ENCODE results near the gene ADARB2. TPM values are rescaled to one million over a fixed set of nuclear protein-coding genes. Genes with fewer than 3 reads are reported as not detected.

Gene ADARB2
- total and polyA plus RNA-seq, 2 donors: 0.66 to 2.5 TPM

GRCh38 chr10:1377231-1377630, 360.1 kb downstream of the ADARB2 start:
- no peak for DNase-seq (ENCODE audit: low read depth in 6 of 9, low spot score in 9 of 9)
- WGBS: 97% methylated on average over 6 of the region's 6 CpGs
- Histone ChIP-seq H3K9me3 (ENCODE audit: control insufficient read depth in 2 of 2, insufficient read depth in 1 of 2, low read length in 1 of 2) (no peaks in the 10 kb centered on the region), H3K36me3 (ENCODE audit: control insufficient read depth in 2 of 2, insufficient read depth in 2 of 2, low read length in 1 of 2) (no peaks in the 10 kb centered on the region), H3K4me3 (ENCODE audit: low read length in 2 of 2) (no peak overlapping the region), H3K27ac (ENCODE audit: low read depth in 1 of 2, low read length in 1 of 2) (no peak overlapping the region), H3K4me1 (ENCODE audit: control insufficient read depth in 2 of 2, insufficient read depth in 2 of 2, low read length in 2 of 2) (no peaks in the 10 kb centered on the region), H3K27me3 (ENCODE audit: control insufficient read depth in 2 of 2, insufficient read depth in 1 of 2, low read length in 1 of 2) (peaks cover 0 to 8% of the 10 kb centered on the region in 2 donors)

DNA sequence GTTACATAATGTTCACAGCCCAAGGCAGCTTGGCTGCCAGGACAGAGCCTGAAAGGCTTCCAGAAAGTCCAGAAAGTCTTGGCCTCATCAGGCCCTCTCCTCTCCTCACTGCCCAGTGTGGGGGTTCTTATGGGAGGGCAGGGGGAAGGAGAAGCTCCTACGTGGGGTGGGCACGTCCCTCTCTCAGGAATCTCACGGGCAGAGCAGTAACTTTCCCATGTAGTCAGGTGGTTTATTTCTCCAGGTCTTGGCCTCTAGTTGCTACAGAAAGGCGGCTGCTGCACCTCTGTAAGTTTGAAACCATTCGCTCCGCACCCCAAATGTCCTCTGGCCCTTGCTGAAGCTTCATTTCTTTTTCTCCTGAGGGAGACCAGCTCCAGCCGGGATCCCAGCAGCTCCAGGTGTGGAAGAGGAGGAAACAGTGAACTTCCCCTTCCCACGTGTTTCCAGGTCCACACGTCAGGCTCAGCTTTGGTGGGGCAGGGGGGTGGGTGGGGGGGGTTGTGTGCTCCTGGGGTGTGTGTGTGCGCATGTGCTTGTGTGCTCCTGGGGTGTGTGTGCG, 360.9 kb downstream of the ADARB2 start:
- H3K4me3 ChIP-seq (ENCODE audit: low read length in 2 of 2): no peak overlapping the region
- no peak overlapping the region for H3K27ac ChIP-seq (ENCODE audit: low read depth in 1 of 2, low read length in 1 of 2)
- 68% methylated on average over 11 of the region's 11 CpGs for WGBS

GRCh38 chr10:1375346-1376170, 361.8 kb downstream of the ADARB2 start:
- no peaks in the 10 kb centered on the region for H3K9me3 ChIP-seq (ENCODE audit: control insufficient read depth in 2 of 2, insufficient read depth in 1 of 2, low read length in 1 of 2)
- H3K27me3 ChIP-seq (ENCODE audit: control insufficient read depth in 2 of 2, insufficient read depth in 1 of 2, low read length in 1 of 2): peaks cover 0 to 8% of the 10 kb centered on the region in 2 donors
- 90% methylated on average over 27 of the region's 27 CpGs for WGBS
- H3K4me1 ChIP-seq (ENCODE audit: control insufficient read depth in 2 of 2, insufficient read depth in 2 of 2, low read length in 2 of 2): no peaks in the 10 kb centered on the region
- no peaks in the 10 kb centered on the region for H3K36me3 ChIP-seq (ENCODE audit: control insufficient read depth in 2 of 2, insufficient read depth in 2 of 2, low read length in 1 of 2)
- no peak overlapping the region for H3K27ac ChIP-seq (ENCODE audit: low read depth in 1 of 2, low read length in 1 of 2)
- DNase-seq (ENCODE audit: low read depth in 6 of 9, low spot score in 9 of 9): no peak
- no peak overlapping the region for H3K4me3 ChIP-seq (ENCODE audit: low read length in 2 of 2)

More for the DNA sequence above, 360.9 kb downstream of the ADARB2 start:
- Histone ChIP-seq H3K4me1 (ENCODE audit: control insufficient read depth in 2 of 2, insufficient read depth in 2 of 2, low read length in 2 of 2) (no peaks in the 10 kb centered on the region), H3K36me3 (ENCODE audit: control insufficient read depth in 2 of 2, insufficient read depth in 2 of 2, low read length in 1 of 2) (no peaks in the 10 kb centered on the region), H3K27me3 (ENCODE audit: control insufficient read depth in 2 of 2, insufficient read depth in 1 of 2, low read length in 1 of 2) (peaks cover 0 to 8% of the 10 kb centered on the region in 2 donors), H3K9me3 (ENCODE audit: control insufficient read depth in 2 of 2, insufficient read depth in 1 of 2, low read length in 1 of 2) (no peaks in the 10 kb centered on the region)
- DNase-seq (ENCODE audit: low read depth in 6 of 9, low spot score in 9 of 9): no peak

- H3K36me3 ChIP-seq (ENCODE audit: control insufficient read depth in 2 of 2, insufficient read depth in 2 of 2, low read length in 1 of 2): no peaks in the 10 kb centered on the region
- DNase-seq (ENCODE audit: low read depth in 6 of 9, low spot score in 9 of 9): no peak
- H3K9me3 ChIP-seq (ENCODE audit: control insufficient read depth in 2 of 2, insufficient read depth in 1 of 2, low read length in 1 of 2): no peaks in the 10 kb centered on the region
- peaks cover 0 to 4% of the 10 kb centered on the region in 2 donors for H3K27me3 ChIP-seq (ENCODE audit: control insufficient read depth in 2 of 2, insufficient read depth in 1 of 2, low read length in 1 of 2)
- H3K4me1 ChIP-seq (ENCODE audit: control insufficient read depth in 2 of 2, insufficient read depth in 2 of 2, low read length in 2 of 2): no peaks in the 10 kb centered on the region
- no peak overlapping the region for H3K4me3 ChIP-seq (ENCODE audit: low read length in 2 of 2)
- 90% methylated on average over 37 of the region's 37 CpGs for WGBS
- H3K27ac ChIP-seq (ENCODE audit: low read depth in 1 of 2, low read length in 1 of 2): no peak overlapping the region
Measured at GRCh38 chr10:1374511-1375345, 362.6 kb downstream of the ADARB2 start.

DNA sequence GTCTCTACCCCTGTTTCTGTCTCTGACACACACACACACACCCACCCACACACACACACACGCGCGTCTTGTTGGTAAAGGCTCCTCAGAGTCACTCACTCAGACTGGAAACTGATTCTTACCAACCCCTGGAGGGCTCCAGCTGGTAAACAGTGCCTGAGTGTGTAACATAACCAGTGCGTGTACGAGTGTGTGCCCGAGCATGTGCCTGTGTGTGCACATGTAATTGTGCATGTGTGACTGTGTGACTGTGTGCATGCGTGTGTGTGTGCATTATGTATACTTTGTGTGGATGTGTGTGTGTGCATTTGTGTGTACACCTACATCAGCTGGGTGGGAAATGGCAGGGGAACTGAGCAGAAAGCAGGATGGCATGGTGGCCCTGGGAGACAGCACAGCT, 364.0 kb downstream of the ADARB2 start:
- no peak overlapping the region for H3K27ac ChIP-seq (ENCODE audit: low read depth in 1 of 2, low read length in 1 of 2)
- no peaks in the 10 kb centered on the region for H3K9me3 ChIP-seq (ENCODE audit: control insufficient read depth in 2 of 2, insufficient read depth in 1 of 2, low read length in 1 of 2)
- peaks cover 0 to 2% of the 10 kb centered on the region in 2 donors for H3K27me3 ChIP-seq (ENCODE audit: control insufficient read depth in 2 of 2, insufficient read depth in 1 of 2, low read length in 1 of 2)
- no peaks in the 10 kb centered on the region for H3K4me1 ChIP-seq (ENCODE audit: control insufficient read depth in 2 of 2, insufficient read depth in 2 of 2, low read length in 2 of 2)
- no peak for DNase-seq (ENCODE audit: low read depth in 6 of 9, low spot score in 9 of 9)
- no peaks in the 10 kb centered on the region for H3K36me3 ChIP-seq (ENCODE audit: control insufficient read depth in 2 of 2, insufficient read depth in 2 of 2, low read length in 1 of 2)
- WGBS: 95% methylated on average over 7 of the region's 7 CpGs
- H3K4me3 ChIP-seq (ENCODE audit: low read length in 2 of 2): no peak overlapping the region

DNA sequence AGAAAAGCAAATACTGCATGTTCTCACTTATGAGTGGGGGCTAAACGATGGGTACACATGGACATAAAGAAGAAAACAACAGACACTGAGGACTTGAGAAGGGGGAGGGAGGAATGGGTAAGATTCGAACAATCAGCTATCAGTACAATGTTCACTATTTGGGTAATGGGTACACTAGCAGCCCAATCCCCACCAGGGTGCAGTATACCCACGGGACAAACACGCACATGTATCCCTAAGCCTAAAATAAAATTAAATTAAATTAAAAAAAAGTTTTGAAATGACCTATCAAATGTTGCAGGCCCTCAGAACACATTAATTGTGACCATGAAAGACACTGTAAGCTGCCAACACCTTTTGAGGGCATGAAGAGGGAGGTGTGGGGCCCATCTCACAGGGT, 365.1 kb downstream of the ADARB2 start:
- no peaks in the 10 kb centered on the region for H3K36me3 ChIP-seq (ENCODE audit: control insufficient read depth in 2 of 2, insufficient read depth in 2 of 2, low read length in 1 of 2)
- H3K4me3 ChIP-seq (ENCODE audit: low read length in 2 of 2): no peak overlapping the region
- H3K4me1 ChIP-seq (ENCODE audit: control insufficient read depth in 2 of 2, insufficient read depth in 2 of 2, low read length in 2 of 2): no peaks in the 10 kb centered on the region
- 88% methylated on average over 4 of the region's 4 CpGs for WGBS
- H3K27ac ChIP-seq (ENCODE audit: low read depth in 1 of 2, low read length in 1 of 2): no peak overlapping the region
- peaks cover 0 to 2% of the 10 kb centered on the region in 2 donors for H3K27me3 ChIP-seq (ENCODE audit: control insufficient read depth in 2 of 2, insufficient read depth in 1 of 2, low read length in 1 of 2)
- no peaks in the 10 kb centered on the region for H3K9me3 ChIP-seq (ENCODE audit: control insufficient read depth in 2 of 2, insufficient read depth in 1 of 2, low read length in 1 of 2)
- no peak for DNase-seq (ENCODE audit: low read depth in 6 of 9, low spot score in 9 of 9)

- no peaks in the 10 kb centered on the region for H3K4me1 ChIP-seq (ENCODE audit: control insufficient read depth in 2 of 2, insufficient read depth in 2 of 2, low read length in 2 of 2)
- no peaks in the 10 kb centered on the region for H3K36me3 ChIP-seq (ENCODE audit: control insufficient read depth in 2 of 2, insufficient read depth in 2 of 2, low read length in 1 of 2)
- no peak overlapping the region for H3K4me3 ChIP-seq (ENCODE audit: low read length in 2 of 2)
- DNase-seq (ENCODE audit: low read depth in 6 of 9, low spot score in 9 of 9): no peak
- H3K9me3 ChIP-seq (ENCODE audit: control insufficient read depth in 2 of 2, insufficient read depth in 1 of 2, low read length in 1 of 2): no peaks in the 10 kb centered on the region
- WGBS: 84% methylated on average over 1 of the region's 1 CpG
- no peak overlapping the region for H3K27ac ChIP-seq (ENCODE audit: low read depth in 1 of 2, low read length in 1 of 2)
- H3K27me3 ChIP-seq (ENCODE audit: control insufficient read depth in 2 of 2, insufficient read depth in 1 of 2, low read length in 1 of 2): peaks cover 0 to 2% of the 10 kb centered on the region in 2 donors
Measured at GRCh38 chr10:1370298-1370697, 367.0 kb downstream of the ADARB2 start.

DNA sequence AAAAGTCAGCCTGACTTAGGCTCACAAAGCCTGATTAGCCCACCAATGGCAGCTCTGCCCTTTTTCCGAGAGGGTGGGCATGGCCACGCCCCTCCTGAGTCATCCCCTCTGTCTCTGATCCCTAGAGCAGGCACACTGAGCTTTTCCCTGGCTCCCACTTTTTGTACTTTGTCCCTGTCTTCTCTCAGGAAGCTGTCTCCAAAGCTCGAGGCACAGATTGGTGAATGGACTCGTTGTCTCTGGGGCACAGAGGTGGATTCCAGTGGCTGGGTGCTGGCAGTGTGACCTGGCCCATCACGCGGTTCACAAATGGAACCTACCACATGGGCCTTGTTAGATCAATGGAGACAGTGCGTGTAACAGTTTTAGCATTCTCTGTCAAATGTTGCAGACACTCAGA, 367.7 kb downstream of the ADARB2 start:
- no peak for DNase-seq (ENCODE audit: low read depth in 6 of 9, low spot score in 9 of 9)

GRCh38 chr10:1369197-1369596, 368.1 kb downstream of the ADARB2 start:
- H3K9me3 ChIP-seq (ENCODE audit: control insufficient read depth in 2 of 2, insufficient read depth in 1 of 2, low read length in 1 of 2): no peaks in the 10 kb centered on the region
- WGBS: 73% methylated on average over 7 of the region's 7 CpGs
- no peak for DNase-seq (ENCODE audit: low read depth in 6 of 9, low spot score in 9 of 9)
- H3K4me3 ChIP-seq (ENCODE audit: low read length in 2 of 2): no peak overlapping the region
- no peaks in the 10 kb centered on the region for H3K4me1 ChIP-seq (ENCODE audit: control insufficient read depth in 2 of 2, insufficient read depth in 2 of 2, low read length in 2 of 2)
- H3K36me3 ChIP-seq (ENCODE audit: control insufficient read depth in 2 of 2, insufficient read depth in 2 of 2, low read length in 1 of 2): no peaks in the 10 kb centered on the region
- no peak overlapping the region for H3K27ac ChIP-seq (ENCODE audit: low read depth in 1 of 2, low read length in 1 of 2)
- peaks cover 0 to 4% of the 10 kb centered on the region in 2 donors for H3K27me3 ChIP-seq (ENCODE audit: control insufficient read depth in 2 of 2, insufficient read depth in 1 of 2, low read length in 1 of 2)

More for the DNA sequence above, 367.7 kb downstream of the ADARB2 start:
- no peaks in the 10 kb centered on the region for H3K36me3 ChIP-seq (ENCODE audit: control insufficient read depth in 2 of 2, insufficient read depth in 2 of 2, low read length in 1 of 2)
- H3K27ac ChIP-seq (ENCODE audit: low read depth in 1 of 2, low read length in 1 of 2): no peak overlapping the region
- H3K9me3 ChIP-seq (ENCODE audit: control insufficient read depth in 2 of 2, insufficient read depth in 1 of 2, low read length in 1 of 2): no peaks in the 10 kb centered on the region
- 81% methylated on average over 7 of the region's 7 CpGs for WGBS
- H3K4me3 ChIP-seq (ENCODE audit: low read length in 2 of 2): no peak overlapping the region
- peaks cover 0 to 2% of the 10 kb centered on the region in 2 donors for H3K27me3 ChIP-seq (ENCODE audit: control insufficient read depth in 2 of 2, insufficient read depth in 1 of 2, low read length in 1 of 2)
- H3K4me1 ChIP-seq (ENCODE audit: control insufficient read depth in 2 of 2, insufficient read depth in 2 of 2, low read length in 2 of 2): no peaks in the 10 kb centered on the region

Measured in thymus (tissue), 11 donors.